ENCODE measurements around the gene NUDCD2. TPM values are rescaled to one million over a fixed set of nuclear protein-coding genes. Genes with fewer than 3 reads are reported as not detected.

The NUDCD2 gene
- polyA plus RNA-seq (ENCODE audit: insufficient read length in 10 of 10), result 10 to 100 TPM; 35.6 to 48.7 (median 43.2) TPM
- long read RNA-seq, donor 1, full-length matches to known transcripts, result 21 of 21 reads
- long read RNA-seq, donor 1, partial matches to known transcripts, result 0 of 21 reads
- long read RNA-seq, donor 1, other reads (novel, unspliced or antisense), result 0 of 21 reads
- long read RNA-seq, donor 2, full-length matches to known transcripts, result 21 of 21 reads
- long read RNA-seq, donor 2, partial matches to known transcripts, result 0 of 21 reads
- long read RNA-seq, donor 2, other reads (novel, unspliced or antisense), result 0 of 21 reads
- long read RNA-seq, donor 3, result 0 reads
- long read RNA-seq, donor 4, full-length matches to known transcripts, result 29 of 29 reads
- long read RNA-seq, donor 4, partial matches to known transcripts, result 0 of 29 reads
- long read RNA-seq, donor 4, other reads (novel, unspliced or antisense), result 0 of 29 reads
- long read RNA-seq, donor 5, full-length matches to known transcripts, result 35 of 35 reads
- long read RNA-seq, donor 5, partial matches to known transcripts, result 0 of 35 reads
- long read RNA-seq, donor 5, other reads (novel, unspliced or antisense), result 0 of 35 reads
- long read RNA-seq, donor 6, full-length matches to known transcripts, result 26 of 26 reads
- long read RNA-seq, donor 6, partial matches to known transcripts, result 0 of 26 reads
- long read RNA-seq, donor 6, other reads (novel, unspliced or antisense), result 0 of 26 reads
- long read RNA-seq, donor 7, full-length matches to known transcripts, result 19 of 19 reads
- long read RNA-seq, donor 7, partial matches to known transcripts, result 0 of 19 reads
- long read RNA-seq, donor 7, other reads (novel, unspliced or antisense), result 0 of 19 reads
- long read RNA-seq, donor 8, full-length matches to known transcripts, result 16 of 16 reads
- long read RNA-seq, donor 8, partial matches to known transcripts, result 0 of 16 reads
- long read RNA-seq, donor 8, other reads (novel, unspliced or antisense), result 0 of 16 reads
- long read RNA-seq, donor 9, full-length matches to known transcripts, result 5 of 5 reads
- long read RNA-seq, donor 9, partial matches to known transcripts, result 0 of 5 reads
- long read RNA-seq, donor 9, other reads (novel, unspliced or antisense), result 0 of 5 reads

GRCh38 chr5:163459819-163460561, at the start of gene NUDCD2:
NUDCD2 (minus strand) TSS chr5:163460102; CDS start chr5:163460050, 52 bp downstream.
- DNase-seq, result peak; percentile 98 to 99 (median 99)

GRCh38 chr5:163509291-163509951, 49.5 kb upstream of the NUDCD2 start:
- peak in 1 of 3 donors; percentile 74 for DNase-seq

GRCh38 chr5:163508753-163509152, 48.9 kb upstream of the NUDCD2 start:
- DNase-seq, result peak in 1 of 3 donors; percentile 7

GRCh38 chr5:163506726-163507125, 46.8 kb upstream of the NUDCD2 start:
- DNase-seq, result peak in 1 of 3 donors; percentile 40

GRCh38 chr5:163506095-163506457, 46.2 kb upstream of the NUDCD2 start:
- DNase-seq, result no peak

- DNase-seq, result peak; percentile 96 to 99 (median 96)
Measured at GRCh38 chr5:163505368-163506094, 45.6 kb upstream of the NUDCD2 start, which contains the start of gene MAT2B. MAT2B (plus strand) TSS chr5:163505619; CDS start chr5:163505687, 68 bp downstream.

- DNase-seq, result no peak
Measured at GRCh38 chr5:163505049-163505367, 45.1 kb upstream of the NUDCD2 start.

- peak; percentile 62 to 88 (median 73) for DNase-seq
Measured at GRCh38 chr5:163504079-163504931, 44.4 kb upstream of the NUDCD2 start.

- DNase-seq, result peak; percentile 79 to 93 (median 84)
Measured at GRCh38 chr5:163503106-163504078, 43.5 kb upstream of the NUDCD2 start.

- DNase-seq, result peak in 1 of 3 donors; percentile 32
Measured at GRCh38 chr5:163502521-163502920, 42.6 kb upstream of the NUDCD2 start.

GRCh38 chr5:163498886-163499285, 39.0 kb upstream of the NUDCD2 start:
- no peak for DNase-seq

- no peak for DNase-seq
Measured at GRCh38 chr5:163497315-163497714, 37.4 kb upstream of the NUDCD2 start.

GRCh38 chr5:163496286-163496685, 36.4 kb upstream of the NUDCD2 start:
- DNase-seq, result no peak

GRCh38 chr5:163489745-163490075, 29.8 kb upstream of the NUDCD2 start:
- DNase-seq, result no peak

- DNase-seq, result no peak
Measured at GRCh38 chr5:163489055-163489744, 29.3 kb upstream of the NUDCD2 start.

- DNase-seq, result no peak
Measured at GRCh38 chr5:163478982-163479271, 19.0 kb upstream of the NUDCD2 start.

GRCh38 chr5:163478126-163478981, 18.5 kb upstream of the NUDCD2 start:
- no peak for DNase-seq
